Natural killer cell treated with Interleukin-12 subunit alpha and Interleukin-12 subunit beta and Interleukin-15 and Interleukin-18, amount 100 ng/mL, for 72 hours (primary cell): Measurements from ENCODE around the gene MRPL44. TPM values are rescaled to one million over a fixed set of nuclear protein-coding genes. Genes with fewer than 3 reads are reported as not detected.

Experiments
- ATAC-seq, 2 donors: fragments of 150-1000 bp; cut with Tn5 transposase in 1 of 2; sonication (Bioruptor Pico), chemical (Tn5 transposase) in 1 of 2; 2 replicates each; pipeline ENCODE4 v1.10.0; 2021
- DNase-seq: peaks from one replicate; pipeline ENCODE4 v3.0.0; 2022; ENCODE audit warnings: low spot score
- H3K27ac Mint-ChIP-seq, 2 donors: 1 replicate in 1 of 2; 2 replicates in 1 of 2; pipeline ENCODE4 v1.8.0; 2022; ENCODE audit warnings: mixed read lengths in 2 of 2, mild to moderate bottlenecking in 1 of 2, moderate library complexity in 1 of 2
- H3K27me3 Mint-ChIP-seq, 2 donors: 1 replicate in 1 of 2; 2 replicates in 1 of 2; pipeline ENCODE4 v1.8.0; 2022; ENCODE audit warnings: mixed read lengths in 2 of 2
- H3K36me3 Mint-ChIP-seq: one replicate; pipeline ENCODE4 v1.8.0; 2022; ENCODE audit warnings: mixed read lengths
- H3K4me1 Mint-ChIP-seq, 2 donors: 1 replicate in 1 of 2; 2 replicates in 1 of 2; pipeline ENCODE4 v1.8.0; 2022; ENCODE audit warnings: low read depth in 2 of 2, mixed read lengths in 2 of 2, mild to moderate bottlenecking in 1 of 2
- H3K4me3 Mint-ChIP-seq: one replicate; pipeline ENCODE4 v1.8.0; 2022; ENCODE audit warnings: mixed read lengths
- H3K9me3 Mint-ChIP-seq: 2 replicates; pipeline ENCODE4 v1.8.0; 2022; ENCODE audit warnings: mixed read lengths
- total RNA-seq, 2 donors: library from RNA; stranded (reverse); gene quantifications; one replicate each; pipeline ENCODE4 v1.2.3, GENCODE V29; 2022

Gene MRPL44
- 10 to 100 TPM; 29.0 to 29.1 TPM for total RNA-seq

- Mint-ChIP-seq H3K4me3 (peak within 1 kb of the TSS; percentile 97), H3K27me3 (no peaks in the 10 kb centered on the region)
- DNase-seq = peak; percentile 97
Measured at GRCh38 chr2:223957092-223957851, at the start of gene MRPL44. MRPL44 (plus strand) TSS chr2:223957463; CDS start chr2:223957473, 10 bp downstream.

GRCh38 chr2:223908304-223908998, 48.8 kb upstream of the MRPL44 start:
- Mint-ChIP-seq H3K36me3 (peaks cover 4% of the 10 kb centered on the region), H3K4me3 (no peak overlapping the region), H3K27me3 (no peaks in the 10 kb centered on the region), H3K4me1 (peaks cover 14 to 16% of the 10 kb centered on the region in 2 donors), H3K27ac (peak overlapping the region in 1 of 2 donors; percentile 12), H3K9me3 (no peaks in the 10 kb centered on the region)
- DNase-seq = no peak
- ATAC-seq = no peak

More at GRCh38 chr2:223957092-223957851, at the start of gene MRPL44:
- Mint-ChIP-seq H3K36me3 (peaks cover 9% of the 10 kb centered on the region), H3K9me3 (no peaks in the 10 kb centered on the region), H3K27ac (peak within 1 kb of the TSS; percentile 93 to 97), H3K4me1 (peaks cover 34 to 56% of the 10 kb centered on the region in 2 donors)
- peak; percentile 100 for ATAC-seq

- ATAC-seq (no peak), DNase-seq (no peak)
- H3K4me1 Mint-ChIP-seq = peaks cover 14 to 16% of the 10 kb centered on the region in 2 donors
- H3K27me3 Mint-ChIP-seq = no peaks in the 10 kb centered on the region
- H3K36me3 Mint-ChIP-seq = peaks cover 4% of the 10 kb centered on the region
- H3K4me3 Mint-ChIP-seq = no peak overlapping the region
- H3K27ac Mint-ChIP-seq = peak overlapping the region in 1 of 2 donors; percentile 12
- no peaks in the 10 kb centered on the region for H3K9me3 Mint-ChIP-seq
Measured at GRCh38 chr2:223909001-223909741, 48.1 kb upstream of the MRPL44 start.

- ATAC-seq = no peak
- H3K9me3 Mint-ChIP-seq = no peaks in the 10 kb centered on the region
- peaks cover 5 to 14% of the 10 kb centered on the region in 2 donors for H3K4me1 Mint-ChIP-seq
- no peak overlapping the region for H3K4me3 Mint-ChIP-seq
- peaks cover 4% of the 10 kb centered on the region for H3K36me3 Mint-ChIP-seq
- no peak for DNase-seq
- no peak overlapping the region for H3K27ac Mint-ChIP-seq
- no peaks in the 10 kb centered on the region for H3K27me3 Mint-ChIP-seq
Measured at GRCh38 chr2:223914324-223914723, 42.9 kb upstream of the MRPL44 start.

GRCh38 chr2:223915071-223915470, 42.2 kb upstream of the MRPL44 start:
- no peak overlapping the region for H3K4me3 Mint-ChIP-seq
- H3K9me3 Mint-ChIP-seq = no peaks in the 10 kb centered on the region
- peaks cover 4% of the 10 kb centered on the region for H3K36me3 Mint-ChIP-seq
- no peak for ATAC-seq
- no peaks in the 10 kb centered on the region for H3K27me3 Mint-ChIP-seq
- H3K27ac Mint-ChIP-seq = no peak overlapping the region
- no peak for DNase-seq
- peaks cover 0 to 12% of the 10 kb centered on the region in 2 donors for H3K4me1 Mint-ChIP-seq

GRCh38 chr2:223916181-223916920, 40.9 kb upstream of the MRPL44 start:
- Mint-ChIP-seq H3K27ac (no peak overlapping the region), H3K4me3 (no peak overlapping the region), H3K36me3 (no peaks in the 10 kb centered on the region), H3K9me3 (no peaks in the 10 kb centered on the region), H3K4me1 (peaks cover 4 to 16% of the 10 kb centered on the region in 2 donors), H3K27me3 (no peaks in the 10 kb centered on the region)
- DNase-seq (no peak), ATAC-seq (no peak)

- no peak overlapping the region for H3K4me3 Mint-ChIP-seq
- no peaks in the 10 kb centered on the region for H3K36me3 Mint-ChIP-seq
- H3K9me3 Mint-ChIP-seq = no peaks in the 10 kb centered on the region
- H3K27me3 Mint-ChIP-seq = no peaks in the 10 kb centered on the region
- DNase-seq = no peak
- peaks cover 16 to 26% of the 10 kb centered on the region in 2 donors for H3K4me1 Mint-ChIP-seq
- no peak for ATAC-seq
- no peak overlapping the region for H3K27ac Mint-ChIP-seq
Measured at GRCh38 chr2:223918671-223919134, 38.6 kb upstream of the MRPL44 start.

GRCh38 chr2:223920109-223920508, 37.2 kb upstream of the MRPL44 start:
- no peak for DNase-seq
- ATAC-seq = no peak
- Mint-ChIP-seq H3K27ac (no peak overlapping the region), H3K9me3 (no peaks in the 10 kb centered on the region), H3K4me3 (no peak overlapping the region), H3K36me3 (no peaks in the 10 kb centered on the region), H3K4me1 (peaks cover 16 to 26% of the 10 kb centered on the region in 2 donors), H3K27me3 (no peaks in the 10 kb centered on the region)

GRCh38 chr2:223921204-223921603, 36.1 kb upstream of the MRPL44 start:
- ATAC-seq (no peak), DNase-seq (no peak)
- H3K4me3 Mint-ChIP-seq = no peak overlapping the region
- H3K27ac Mint-ChIP-seq = peak overlapping the region in 1 of 2 donors; percentile 75
- no peaks in the 10 kb centered on the region for H3K9me3 Mint-ChIP-seq
- no peaks in the 10 kb centered on the region for H3K27me3 Mint-ChIP-seq
- H3K4me1 Mint-ChIP-seq = peaks cover 24% of the 10 kb centered on the region in 2 donors
- H3K36me3 Mint-ChIP-seq = no peaks in the 10 kb centered on the region

GRCh38 chr2:223922308-223922707, 35.0 kb upstream of the MRPL44 start:
- Mint-ChIP-seq H3K4me1 (peaks cover 24% of the 10 kb centered on the region in 2 donors), H3K9me3 (no peaks in the 10 kb centered on the region), H3K27me3 (no peaks in the 10 kb centered on the region), H3K36me3 (no peaks in the 10 kb centered on the region), H3K4me3 (no peak overlapping the region), H3K27ac (peak overlapping the region in 1 of 2 donors; percentile 75)
- no peak for ATAC-seq
- no peak for DNase-seq

- Mint-ChIP-seq H3K4me3 (no peak overlapping the region), H3K9me3 (no peaks in the 10 kb centered on the region), H3K27ac (no peak overlapping the region), H3K27me3 (no peaks in the 10 kb centered on the region), H3K4me1 (peaks cover 32 to 33% of the 10 kb centered on the region in 2 donors), H3K36me3 (no peaks in the 10 kb centered on the region)
- ATAC-seq (no peak), DNase-seq (no peak)
Measured at GRCh38 chr2:223923976-223924375, 33.3 kb upstream of the MRPL44 start.

- Mint-ChIP-seq H3K27me3 (no peaks in the 10 kb centered on the region), H3K4me3 (no peak overlapping the region), H3K36me3 (no peaks in the 10 kb centered on the region), H3K27ac (no peak overlapping the region), H3K9me3 (no peaks in the 10 kb centered on the region), H3K4me1 (peaks cover 35 to 45% of the 10 kb centered on the region in 2 donors)
- DNase-seq (no peak), ATAC-seq (no peak)
Measured at GRCh38 chr2:223925106-223925505, 32.2 kb upstream of the MRPL44 start.
